OCI-LY7 (cell line): Measurements from ENCODE around the gene AAK1. TPM values are rescaled to one million over a fixed set of nuclear protein-coding genes. Genes with fewer than 3 reads are reported as not detected.

Experiments used
- BruUV-seq: library from RNA; stranded (reverse); fragments of 400-500 nt; replicated peaks from 2 replicates; lab custom pipeline; 2021; lab: Mats Ljungman, UMichigan
- CTCF ChIA-PET: fragments of 300-600 bp; sonication (Branson Sonifier 250); formaldehyde crosslinking; loops from one replicate; lab custom pipeline; 2022; ENCODE audit warnings: antibody characterized with exemption; ENCODE audit not compliant: unreplicated experiment; lab: Charles Lee
- POLR2A ChIA-PET: fragments of 300-600 bp; sonication (Branson Sonifier 250); formaldehyde crosslinking; loops from one replicate; lab custom pipeline; 2022; ENCODE audit warnings: antibody characterized with exemption; lab: Charles Lee
- DNase-seq: peaks from one replicate; pipeline ENCODE4 v3.0.0-alpha.2; 2015; ENCODE audit warnings: low spot score
- H2AFZ ChIP-seq: fragments of 200-600 bp; sonication (generic), shearing (Covaris generic); 2 replicates; pipeline ENCODE4 v1.6.1; 2014; ENCODE audit warnings: mild to moderate bottlenecking, antibody characterized with exemption, low read length, moderate library complexity
- H3K27ac ChIP-seq: fragments of 200-600 bp; sonication (generic); 2 replicates; pipeline ENCODE4 v1.5.1; 2014; ENCODE audit warnings: mixed run types, low read depth, mild to moderate bottlenecking, moderate library complexity, low read length, inconsistent platforms; ENCODE audit not compliant: poor library complexity, severe bottlenecking
- H3K36me3 ChIP-seq: fragments of 200-600 bp; sonication (generic); 2 replicates; pipeline ENCODE4 v1.6.1; 2014; ENCODE audit warnings: mild to moderate bottlenecking, antibody characterized with exemption, low read length, moderate library complexity, mixed read lengths; ENCODE audit not compliant: insufficient read depth
- H3K4me1 ChIP-seq: fragments of 200-600 bp; sonication (generic); 2 replicates; pipeline ENCODE4 v1.5.1; 2014; ENCODE audit warnings: mild to moderate bottlenecking, low read length; ENCODE audit not compliant: insufficient read depth, poor library complexity, severe bottlenecking
- H3K4me2 ChIP-seq: fragments of 200-600 bp; sonication (generic); 2 replicates; pipeline ENCODE4 v1.6.1; 2014; ENCODE audit warnings: mild to moderate bottlenecking, low read length
- H3K4me3 ChIP-seq: fragments of 200-600 bp; sonication (generic); 2 replicates; pipeline ENCODE4 v1.5.1; 2014; ENCODE audit warnings: mild to moderate bottlenecking, low read depth, low read length; ENCODE audit not compliant: poor library complexity, severe bottlenecking
- H3K79me2 ChIP-seq: fragments of 200-600 bp; sonication (generic); 2 replicates; pipeline ENCODE4 v1.6.1; 2016; ENCODE audit warnings: low read depth, mild to moderate bottlenecking, low read length, moderate library complexity, mixed read lengths; ENCODE audit not compliant: insufficient read depth
- H3K9me2 ChIP-seq: fragments of 200-600 bp; sonication (generic); 2 replicates; pipeline ENCODE4 v1.6.1; 2016; ENCODE audit warnings: mild to moderate bottlenecking, low read length, mixed read lengths; ENCODE audit not compliant: insufficient read depth
- H3K9me3 ChIP-seq: fragments of 200-600 bp; sonication (generic); 2 replicates; pipeline ENCODE4 v1.6.1; 2014; ENCODE audit warnings: mild to moderate bottlenecking, mixed run types, low read length, mixed read lengths
- H4K20me1 ChIP-seq: fragments of 200-600 bp; sonication (generic); 2 replicates; pipeline ENCODE4 v1.6.1; 2014; ENCODE audit warnings: mild to moderate bottlenecking, antibody characterized with exemption, low read length, moderate library complexity, mixed read lengths; ENCODE audit not compliant: insufficient read depth
- CTCF ChIP-seq: fragments of 200-600 bp; sonication (generic); conservative IDR thresholded peaks from 2 replicates; pipeline ENCODE4 v1.5.1; 2014; ENCODE audit warnings: mild to moderate bottlenecking, antibody characterized with exemption, low read length, moderate library complexity, mixed read lengths
- EZH2phosphoT487 ChIP-seq: fragments of 200-600 bp; sonication (generic); IDR thresholded peaks from 2 replicates; pipeline ENCODE4 v1.6.1; 2018; ENCODE audit warnings: low read depth, borderline replicate concordance, mild to moderate bottlenecking, mixed run types, antibody characterized with exemption, low read length, moderate library complexity, mixed read lengths
- intact Hi-C: fragments of 100-400 bp; cut with micrococcal nuclease; formaldehyde crosslinking; loops from one replicate; pipeline ENCODE4 v1.10.0; 2022; ENCODE audit not compliant: unreplicated experiment
- total RNA-seq, 2 experiments: library from RNA; depleted of rRNA in 1 of 2; stranded (reverse); fragments of >200 nt in 1 of 2; shearing (Covaris generic) in 1 of 2; gene quantifications; 2 replicates each; pipeline ENCODE4 v1.2.3, GENCODE V29; 2014 to 2022

AAK1 gene
- total RNA-seq, 2 experiments from 2014 or later: 8.3 to 8.5 TPM

GRCh38 chr2:69597105-69597504, 46.4 kb downstream of the AAK1 start:
- no peak for DNase-seq
- H4K20me1 ChIP-seq: no peaks in the 10 kb centered on the region
- no peaks in the 10 kb centered on the region for H3K9me2 ChIP-seq
- H3K36me3 ChIP-seq: no peaks in the 10 kb centered on the region
- ChIA-PET POLR2A (interaction anchor here (0.7 kb wide), 1 partner anchor 70 kb away, joined by 4 read pairs; no protein-coding TSS in a partner anchor), CTCF (no interaction called here)
- no peak overlapping the region for H2AFZ ChIP-seq
- H3K79me2 ChIP-seq: no peaks in the 10 kb centered on the region
- H3K27ac ChIP-seq: no peak overlapping the region
- BruUV-seq: no TSS peak
- TF ChIP-seq EZH2phosphoT487: no peak
- no peak for TF ChIP-seq CTCF
- intact Hi-C loops: no loop called here
- no peak overlapping the region for H3K4me2 ChIP-seq
- H3K4me1 ChIP-seq: no peaks in the 10 kb centered on the region
- no peaks in the 10 kb centered on the region for H3K9me3 ChIP-seq
- no peak overlapping the region for H3K4me3 ChIP-seq

GRCh38 chr2:69594341-69594740, 49.2 kb downstream of the AAK1 start:
- ChIA-PET POLR2A (interaction anchor here (0.6 kb wide), 1 partner anchor 74 kb away, joined by 3 read pairs; no protein-coding TSS in a partner anchor), CTCF (no interaction called here)
- DNase-seq: no peak
- Histone ChIP-seq H3K4me1 (no peaks in the 10 kb centered on the region), H3K9me3 (no peaks in the 10 kb centered on the region), H3K36me3 (no peaks in the 10 kb centered on the region), H2AFZ (no peak overlapping the region), H3K27ac (no peak overlapping the region), H4K20me1 (no peaks in the 10 kb centered on the region), H3K79me2 (no peaks in the 10 kb centered on the region), H3K4me3 (no peak overlapping the region), H3K9me2 (no peaks in the 10 kb centered on the region), H3K4me2 (no peak overlapping the region)
- no TSS peak for BruUV-seq
- intact Hi-C loops: no loop called here
- TF ChIP-seq EZH2phosphoT487: no peak
- no peak for TF ChIP-seq CTCF

- DNase-seq: no peak
- Histone ChIP-seq H3K4me1 (no peaks in the 10 kb centered on the region), H3K4me3 (no peak overlapping the region), H3K79me2 (no peaks in the 10 kb centered on the region), H3K4me2 (no peak overlapping the region), H3K27ac (no peak overlapping the region), H3K9me2 (no peaks in the 10 kb centered on the region), H3K9me3 (no peaks in the 10 kb centered on the region), H2AFZ (no peak overlapping the region), H3K36me3 (no peaks in the 10 kb centered on the region), H4K20me1 (no peaks in the 10 kb centered on the region)
- BruUV-seq: no TSS peak
- TF ChIP-seq CTCF (no peak), EZH2phosphoT487 (no peak)
- intact Hi-C loops: no loop called here
- CTCF ChIA-PET: no interaction called here
- POLR2A ChIA-PET: no interaction called here
Measured at GRCh38 chr2:69592511-69592910, 51.0 kb downstream of the AAK1 start.
